GM12865 (cell line): ENCODE measurements around the gene MYH11.

Source experiments
- DNase-seq: peaks from one replicate; pipeline ENCODE4 v3.0.0; 2010; ENCODE audit warnings: low read depth
- H3K4me3 ChIP-seq: 2 replicates; pipeline ENCODE4 v1.5.1; 2011; ENCODE audit warnings: mild to moderate bottlenecking, low read depth, low read length, control low read depth
- TF ChIP-seq, protein P1 (sequence below): IDR thresholded peaks from 2 replicates; pipeline ENCODE4 v1.5.1; 2011; ENCODE audit warnings: low read length, control low read depth, low read depth, inconsistent platforms; ENCODE audit not compliant: insufficient read depth; ENCODE audit errors: missing control alignments

Gene MYH11

DNA sequence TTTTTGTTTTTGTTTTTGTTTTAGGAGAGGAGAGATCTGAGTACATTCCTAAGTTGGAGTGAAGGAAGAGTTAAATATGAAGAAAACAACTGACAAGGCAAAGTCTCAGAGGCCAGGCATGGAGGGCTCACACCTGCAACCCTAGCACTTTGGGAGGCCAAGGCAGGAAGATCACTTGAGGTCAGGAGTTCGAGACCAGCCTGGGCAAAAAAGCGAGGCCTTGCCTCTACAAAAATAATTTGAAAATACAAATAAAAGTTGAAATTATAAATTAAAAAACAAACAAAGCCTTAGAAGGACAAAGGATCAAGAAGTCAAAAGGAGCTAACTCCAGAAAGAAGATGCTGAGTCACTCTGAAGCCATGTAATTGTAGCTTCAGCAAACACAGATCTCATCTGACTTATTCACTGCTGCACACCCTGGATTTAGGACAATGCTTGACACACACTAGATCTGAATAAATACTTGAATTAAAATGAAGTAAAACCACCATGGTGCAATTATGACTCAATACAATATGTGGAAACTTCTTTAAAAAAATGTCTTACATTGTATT is 22.5 kb upstream of the MYH11 start:
- no peak overlapping the region for H3K4me3 ChIP-seq
- TF ChIP-seq, protein P1, sequence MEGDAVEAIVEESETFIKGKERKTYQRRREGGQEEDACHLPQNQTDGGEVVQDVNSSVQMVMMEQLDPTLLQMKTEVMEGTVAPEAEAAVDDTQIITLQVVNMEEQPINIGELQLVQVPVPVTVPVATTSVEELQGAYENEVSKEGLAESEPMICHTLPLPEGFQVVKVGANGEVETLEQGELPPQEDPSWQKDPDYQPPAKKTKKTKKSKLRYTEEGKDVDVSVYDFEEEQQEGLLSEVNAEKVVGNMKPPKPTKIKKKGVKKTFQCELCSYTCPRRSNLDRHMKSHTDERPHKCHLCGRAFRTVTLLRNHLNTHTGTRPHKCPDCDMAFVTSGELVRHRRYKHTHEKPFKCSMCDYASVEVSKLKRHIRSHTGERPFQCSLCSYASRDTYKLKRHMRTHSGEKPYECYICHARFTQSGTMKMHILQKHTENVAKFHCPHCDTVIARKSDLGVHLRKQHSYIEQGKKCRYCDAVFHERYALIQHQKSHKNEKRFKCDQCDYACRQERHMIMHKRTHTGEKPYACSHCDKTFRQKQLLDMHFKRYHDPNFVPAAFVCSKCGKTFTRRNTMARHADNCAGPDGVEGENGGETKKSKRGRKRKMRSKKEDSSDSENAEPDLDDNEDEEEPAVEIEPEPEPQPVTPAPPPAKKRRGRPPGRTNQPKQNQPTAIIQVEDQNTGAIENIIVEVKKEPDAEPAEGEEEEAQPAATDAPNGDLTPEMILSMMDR = no peak
- no peak for DNase-seq

DNA sequence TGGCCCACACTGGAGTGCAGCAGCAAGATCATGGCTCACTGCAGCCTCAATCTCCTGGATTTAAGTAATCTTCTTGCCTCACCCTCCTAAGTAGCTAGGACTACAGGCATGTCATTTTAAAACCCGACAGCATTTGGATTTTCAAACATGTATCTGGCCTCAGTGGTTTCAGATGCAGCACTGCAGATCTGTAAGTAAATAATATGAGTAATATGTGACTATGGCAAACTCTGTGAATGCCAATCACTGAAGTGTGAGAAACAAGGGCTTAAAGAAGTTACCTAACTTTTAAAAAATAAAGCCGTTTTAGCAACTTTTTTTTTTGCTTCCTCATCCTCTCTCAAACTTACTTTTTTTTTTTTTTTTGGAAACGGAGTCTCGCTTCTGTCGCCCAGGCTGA is 19.7 kb upstream of the MYH11 start:
- TF ChIP-seq, protein P1 = no peak
- H3K4me3 ChIP-seq = no peak overlapping the region
- no peak for DNase-seq

DNA sequence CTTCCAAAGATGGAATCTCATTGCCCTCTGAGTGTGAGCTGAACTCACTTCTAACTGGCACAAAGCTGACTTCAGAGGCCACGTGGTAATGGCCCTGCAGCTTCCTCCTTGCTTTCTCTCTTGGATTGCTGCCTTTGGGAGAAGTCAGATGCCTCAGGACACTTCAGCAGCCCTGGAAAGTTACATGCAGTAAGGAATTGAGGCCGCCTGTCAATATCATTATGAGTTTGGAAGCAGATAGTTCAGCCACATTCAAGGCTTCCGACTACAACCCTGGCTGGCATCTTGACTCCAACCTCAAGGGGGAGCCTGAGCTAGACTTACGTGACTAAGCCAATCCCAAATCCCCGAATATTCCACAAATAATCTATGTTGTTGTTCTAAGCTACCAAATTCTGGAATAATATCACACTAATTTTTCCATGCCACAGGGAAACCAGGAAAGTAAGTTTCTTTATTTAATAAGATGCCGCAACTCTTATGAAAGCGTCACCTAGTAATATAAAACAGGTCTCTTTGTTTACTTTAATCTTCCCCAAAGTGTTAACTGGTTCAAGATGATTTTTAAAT is 18.0 kb upstream of the MYH11 start:
- H3K4me3 ChIP-seq = no peak overlapping the region
- TF ChIP-seq, protein P1 = peak; percentile 42
- peak; percentile 30 for DNase-seq

DNA sequence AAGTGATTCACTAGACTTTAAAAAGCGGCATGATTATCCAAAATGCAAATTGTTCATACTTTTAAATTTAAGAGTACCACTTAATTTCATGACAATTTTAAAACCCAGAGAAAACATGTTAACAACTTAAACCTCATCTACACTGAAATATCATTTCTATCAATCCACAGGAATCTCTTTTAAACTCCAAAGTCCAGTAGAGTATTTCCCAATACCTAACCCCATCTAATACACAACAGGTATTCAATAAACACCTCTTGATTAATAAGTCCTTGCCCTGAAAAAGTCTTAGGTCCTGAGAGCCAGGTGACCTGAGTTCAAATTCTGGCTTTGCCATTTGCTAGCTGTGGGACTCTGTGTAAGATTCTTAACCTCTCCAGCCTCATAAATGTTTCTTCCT is 16.9 kb upstream of the MYH11 start:
- H3K4me3 ChIP-seq = no peak overlapping the region
- no peak for DNase-seq
- TF ChIP-seq, protein P1 = no peak

DNA sequence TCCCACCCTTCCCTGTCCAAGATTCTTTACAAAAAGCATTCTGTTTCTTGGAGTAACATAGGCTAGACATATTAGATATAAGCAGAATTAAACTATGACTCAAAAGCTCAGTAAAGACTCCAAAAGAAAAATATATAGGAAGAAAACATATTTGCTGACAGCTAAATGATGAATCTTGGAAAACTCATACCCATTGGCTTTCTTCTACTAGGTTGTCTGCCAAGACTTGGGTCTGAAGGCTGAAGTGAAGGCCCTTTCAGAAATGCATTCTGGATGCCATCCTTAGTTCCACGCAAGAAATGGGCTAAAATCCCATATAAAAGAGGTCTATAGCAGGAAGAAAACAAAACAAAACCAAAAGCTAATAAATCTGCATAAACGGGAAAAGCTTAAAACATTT is 16.5 kb upstream of the MYH11 start:
- DNase-seq = no peak
- TF ChIP-seq, protein P1 = no peak
- H3K4me3 ChIP-seq = no peak overlapping the region

DNA sequence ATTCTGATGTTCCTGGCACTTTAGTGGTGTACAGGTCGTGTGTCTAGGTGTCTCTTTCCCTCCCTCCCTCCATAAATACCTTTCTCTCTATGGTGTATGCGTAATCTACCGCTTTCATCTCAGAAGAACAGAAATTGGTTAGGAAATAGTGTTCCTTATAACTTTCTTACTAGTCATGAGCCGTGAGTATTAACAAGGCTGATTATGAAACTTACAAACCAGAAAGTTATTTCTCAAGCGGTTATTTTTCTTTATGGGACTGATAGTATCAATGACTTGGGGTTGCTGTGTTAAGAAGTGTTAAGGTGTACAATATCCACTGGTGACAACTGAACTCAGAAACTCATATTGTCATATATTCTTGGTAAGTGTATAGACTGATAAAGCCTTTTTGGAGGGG is 13.2 kb upstream of the MYH11 start:
- H3K4me3 ChIP-seq = no peak overlapping the region
- TF ChIP-seq, protein P1 = no peak
- no peak for DNase-seq

DNA sequence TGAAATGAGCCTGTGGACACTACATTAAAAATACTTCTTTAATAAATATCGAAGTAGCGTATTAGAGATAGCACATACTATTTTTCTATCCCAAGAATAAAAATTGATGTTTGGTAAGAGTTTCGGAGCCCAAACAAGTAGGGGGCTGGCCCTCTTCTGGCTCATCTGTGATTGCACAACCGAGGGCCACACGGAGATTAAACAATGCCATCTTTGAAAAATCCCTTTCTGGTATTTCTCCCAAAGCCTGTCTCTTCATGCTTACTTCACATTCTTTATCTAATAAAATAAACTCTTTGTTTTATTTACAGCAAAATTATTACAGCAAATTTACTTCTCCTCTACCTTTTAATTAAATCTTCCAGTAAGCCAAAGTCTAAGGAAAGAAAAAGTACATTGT is 9.6 kb upstream of the MYH11 start:
- TF ChIP-seq, protein P1 = no peak
- DNase-seq = no peak
- no peak overlapping the region for H3K4me3 ChIP-seq
